Adrenal gland (tissue), 12 donors: ENCODE results near the gene ACKR2. TPM values are rescaled to one million over a fixed set of nuclear protein-coding genes. Genes with fewer than 3 reads are reported as not detected.

Source experiments
- DNase-seq, 7 donors: peaks; one replicate each; pipeline ENCODE4 v3.0.0-alpha.2; 2019 to 2020
- H3K27ac ChIP-seq, 5 donors: fragments of 200-600 bp; sonication (generic) in 4 of 5; 1 replicate in 3 of 5; 2 replicates in 2 of 5; pipeline versions ENCODE4 v1.5.1 to v1.8.0; 2016 to 2020; ENCODE audit warnings: mild to moderate bottlenecking in 1 of 5
- H3K27me3 ChIP-seq: fragments of 200-600 bp; 2 replicates; pipeline ENCODE4 v1.8.0; 2021
- H3K36me3 ChIP-seq, 2 donors: fragments of 200-600 bp; replicated peaks in 1 of 2; 1 replicate in 1 of 2; 2 replicates in 1 of 2; pipeline versions ENCODE4 v1.5.1 to v1.8.0; 2018 to 2022
- H3K4me1 ChIP-seq, 2 donors: fragments of 200-600 bp; replicated peaks in 1 of 2; 1 replicate in 1 of 2; 2 replicates in 1 of 2; pipeline versions ENCODE4 v1.5.1 to v1.8.0; 2018 to 2021
- H3K4me3 ChIP-seq, 4 donors: fragments of 200-600 bp; sonication (generic) in 3 of 4; one replicate each; pipeline ENCODE4 v1.5.1; 2016 to 2018
- H3K9me3 ChIP-seq, 3 donors: fragments of 200-600 bp; sonication (generic) in 1 of 3; replicated peaks in 1 of 3; 1 replicate in 2 of 3; 2 replicates in 1 of 3; pipeline versions ENCODE4 v1.5.1 to v1.8.0; 2016 to 2021
- POLR2A ChIP-seq, 2 donors: fragments of 450-650 bp; IDR thresholded peaks; one replicate each; pipeline ENCODE4 v1.6.1; 2017; ENCODE audit warnings: antibody characterized with exemption in 2 of 2, mild to moderate bottlenecking in 2 of 2, moderate library complexity in 1 of 2
- WGBS, 4 donors: extraction: QIAGEN DNeasy Blood & Tissue Kit in 2 of 4; methylation state at CpG; one replicate each; pipeline versions ENCODE4 v1.1.5 to v1.1.7; 2013 to 2017; 5-methylcytosine and 5-hydroxymethylcytosine counted together
- intact Hi-C, 2 donors: fragments of 100-400 bp; cut with DNase I; formaldehyde crosslinking; loops; one replicate each; pipeline versions ENCODE4 v1.14.1 to v1.15.0; 2022 to 2023
- polyA plus RNA-seq, 3 donors: library from polyadenylated mRNA; stranded (reverse); fragments of 200-250 nt in 2 of 3; fragments of 350-450 nt in 1 of 3; fragmentation: Illumina TruSeq in 1 of 3; extraction: RNeasy Lipid Tissue Mini Kit (QIAGEN cat#74804) in 1 of 3; gene quantifications; one replicate each; pipeline ENCODE4 v1.2.3, GENCODE V29; 2013 to 2014
- total RNA-seq, 9 donors: library from RNA; depleted of rRNA in 4 of 9; stranded (reverse); fragments of >200 nt in 4 of 9; fragments of 120-200 nt in 1 of 9; fragmentation: NEBNext Ultra II Directional in 1 of 9; extraction: Animal tissue kit (Norgen Biotek cat#: 25700) in 1 of 9; gene quantifications; one replicate each; pipeline versions ENCODE4 v1.1.0 to v1.2.4, GENCODE V29; 2013 to 2023
- TF ChIP-seq, protein P1 (sequence below), 6 experiments: fragments of 450-650 bp in 4 of 6; fragments of 200-600 bp in 2 of 6; sonication (generic) in 1 of 6; IDR thresholded peaks; 1 replicate in 5 of 6; 2 replicates in 1 of 6; pipeline versions ENCODE4 v1.5.1 to v1.8.0; 2016 to 2021; ENCODE audit warnings: antibody characterized with exemption in 6 of 6, mild to moderate bottlenecking in 2 of 6, moderate library complexity in 1 of 6
- donor health status: healthy with polysubstance abuse.
- donor health status: Bipolar disorder and iron deficiency.
- donor health status: DM: yes; HTN: yes; CAD: no.
- donor health status: DM: no; HTN: no; CAD: no.
- donor health status: DM: no; HTN: no; CAD: no.
- donor health status: DM: yes; HTN: yes; CAD: no.

The ACKR2 gene
- total and polyA plus RNA-seq, 12 donors, result 1.1 to 19.9 (median 3.0) TPM

DNA sequence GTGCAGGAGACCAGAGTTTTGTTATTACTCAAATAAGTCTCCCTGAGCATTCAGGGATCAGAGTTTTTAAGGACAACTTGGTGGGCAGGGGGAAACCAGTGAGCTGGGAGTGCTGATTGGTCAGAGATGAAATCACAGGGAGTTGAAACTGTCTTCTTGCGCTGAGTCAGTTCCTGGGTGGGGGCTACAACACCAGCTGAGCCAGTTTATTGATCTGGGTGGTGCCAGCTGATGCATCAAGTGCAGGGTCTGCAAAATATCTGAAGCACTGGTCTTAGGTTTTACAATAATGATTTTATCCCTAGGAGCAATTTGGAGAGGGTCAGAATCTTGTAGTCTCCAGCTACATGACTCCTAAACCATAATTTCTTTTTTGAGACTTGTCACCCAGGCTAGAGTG is 82.9 kb downstream of the ACKR2 start:
- Histone ChIP-seq H3K4me1 (no peaks in the 10 kb centered on the region), H3K36me3 (no peaks in the 10 kb centered on the region), H3K27me3 (no peaks in the 10 kb centered on the region), H3K4me3 (no peak overlapping the region), H3K27ac (no peak overlapping the region), H3K9me3 (no peaks in the 10 kb centered on the region)
- intact Hi-C loops, result no loop called here
- WGBS, 4 donors, result 88 to 93% (median 90%) methylated on average over 1 of the region's 1 CpG
- no peak for DNase-seq
- TF ChIP-seq, protein P1, sequence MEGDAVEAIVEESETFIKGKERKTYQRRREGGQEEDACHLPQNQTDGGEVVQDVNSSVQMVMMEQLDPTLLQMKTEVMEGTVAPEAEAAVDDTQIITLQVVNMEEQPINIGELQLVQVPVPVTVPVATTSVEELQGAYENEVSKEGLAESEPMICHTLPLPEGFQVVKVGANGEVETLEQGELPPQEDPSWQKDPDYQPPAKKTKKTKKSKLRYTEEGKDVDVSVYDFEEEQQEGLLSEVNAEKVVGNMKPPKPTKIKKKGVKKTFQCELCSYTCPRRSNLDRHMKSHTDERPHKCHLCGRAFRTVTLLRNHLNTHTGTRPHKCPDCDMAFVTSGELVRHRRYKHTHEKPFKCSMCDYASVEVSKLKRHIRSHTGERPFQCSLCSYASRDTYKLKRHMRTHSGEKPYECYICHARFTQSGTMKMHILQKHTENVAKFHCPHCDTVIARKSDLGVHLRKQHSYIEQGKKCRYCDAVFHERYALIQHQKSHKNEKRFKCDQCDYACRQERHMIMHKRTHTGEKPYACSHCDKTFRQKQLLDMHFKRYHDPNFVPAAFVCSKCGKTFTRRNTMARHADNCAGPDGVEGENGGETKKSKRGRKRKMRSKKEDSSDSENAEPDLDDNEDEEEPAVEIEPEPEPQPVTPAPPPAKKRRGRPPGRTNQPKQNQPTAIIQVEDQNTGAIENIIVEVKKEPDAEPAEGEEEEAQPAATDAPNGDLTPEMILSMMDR (IDR thresholded peaks at IDR 0.05), result no peak
- no peak for TF ChIP-seq POLR2A (IDR thresholded peaks at IDR 0.05)

DNA sequence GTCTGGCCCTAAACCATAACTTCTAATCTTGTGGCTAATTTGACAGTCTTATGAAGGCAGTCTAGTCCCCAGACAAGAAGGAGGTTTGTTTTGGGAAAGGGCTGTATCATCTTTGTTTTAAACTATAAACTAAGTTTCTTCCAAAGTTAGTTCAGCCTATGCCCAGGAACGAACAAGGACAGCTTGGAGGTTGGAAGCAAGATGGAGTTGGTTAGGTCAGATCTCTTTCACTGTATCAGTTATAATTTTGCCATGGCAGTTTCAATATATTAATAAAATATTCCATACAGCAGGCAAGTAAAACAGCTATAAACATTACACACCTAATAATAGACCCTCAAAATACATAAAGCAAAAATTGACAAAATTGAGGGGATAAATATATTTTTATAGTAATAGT is 83.6 kb downstream of the ACKR2 start:
- Histone ChIP-seq H3K36me3 (no peaks in the 10 kb centered on the region), H3K27me3 (no peaks in the 10 kb centered on the region), H3K4me3 (no peak overlapping the region), H3K9me3 (no peaks in the 10 kb centered on the region), H3K4me1 (no peaks in the 10 kb centered on the region), H3K27ac (no peak overlapping the region)
- no peak for DNase-seq
- WGBS, 4 donors, result 77 to 81% (median 78%) methylated on average over 1 of the region's 1 CpG
- intact Hi-C loops, result no loop called here
- TF ChIP-seq POLR2A (IDR thresholded peaks at IDR 0.05), result no peak
- TF ChIP-seq, protein P1 (IDR thresholded peaks at IDR 0.05), result no peak

DNA sequence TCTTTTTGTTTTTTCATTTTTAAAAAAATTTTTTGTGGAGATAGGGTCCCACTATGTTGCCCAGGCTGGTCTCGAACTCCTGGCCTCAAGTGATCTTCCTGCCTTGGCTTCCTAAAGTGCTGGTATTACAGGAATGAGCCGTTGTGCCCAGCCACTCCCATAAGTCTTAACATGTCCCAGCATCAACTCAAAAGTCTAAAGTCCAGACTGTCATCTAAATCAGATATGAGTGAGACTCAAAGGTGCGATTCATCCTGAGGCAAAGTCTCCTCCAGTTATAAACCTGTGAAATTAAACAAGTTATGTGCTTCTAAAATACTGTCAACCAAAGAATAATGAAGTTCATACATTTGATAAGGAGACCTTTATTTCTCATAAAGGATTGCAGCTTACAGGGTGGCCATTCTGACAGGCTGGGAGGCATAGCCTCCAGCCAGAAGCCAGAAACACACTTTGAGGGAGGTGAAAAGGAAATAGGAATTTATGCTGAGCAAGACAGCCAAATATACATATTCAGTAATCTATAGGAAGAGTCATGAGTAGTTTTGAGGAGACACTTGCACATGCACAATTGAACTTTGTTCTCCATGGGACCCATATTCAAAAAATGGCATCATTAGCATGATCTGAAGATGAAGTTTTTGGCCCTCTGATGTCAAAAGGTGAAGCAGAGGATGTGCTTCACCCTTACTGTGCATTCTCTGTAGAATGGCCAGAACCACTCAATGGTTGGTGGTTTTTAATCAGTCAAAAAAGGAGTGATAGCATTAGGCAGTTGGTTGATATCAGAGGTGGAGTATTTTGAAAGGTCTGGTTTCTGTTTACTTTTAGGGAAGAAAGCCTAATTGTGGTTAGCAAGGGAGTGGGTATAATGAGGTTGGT is 85.7 kb downstream of the ACKR2 start:
- TF ChIP-seq POLR2A (IDR thresholded peaks at IDR 0.05), result no peak
- TF ChIP-seq, protein P1 (IDR thresholded peaks at IDR 0.05), result no peak
- H3K4me3 ChIP-seq, result no peak overlapping the region
- 79 to 91% (median 83%) methylated on average over 3 of the region's 3 CpGs for WGBS, 4 donors
- intact Hi-C loops, result no loop called here
- no peaks in the 10 kb centered on the region for H3K9me3 ChIP-seq
- no peak overlapping the region for H3K27ac ChIP-seq
- H3K36me3 ChIP-seq, result no peaks in the 10 kb centered on the region
- no peak for DNase-seq
- H3K4me1 ChIP-seq, result no peaks in the 10 kb centered on the region
- no peaks in the 10 kb centered on the region for H3K27me3 ChIP-seq

DNA sequence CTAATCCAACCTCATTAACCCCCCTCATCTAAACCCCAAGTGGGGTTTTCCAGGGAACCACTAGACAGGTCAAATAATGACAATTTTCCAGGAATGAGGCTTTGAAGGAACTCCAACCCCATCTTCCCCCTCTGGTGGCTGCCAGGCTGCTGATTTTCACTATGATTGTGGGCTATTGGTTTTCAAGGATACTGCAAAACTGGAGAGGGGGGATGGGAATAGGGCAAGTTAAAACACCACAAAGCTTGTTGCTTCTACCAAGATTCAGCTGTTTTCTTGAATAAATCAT is 86.3 kb downstream of the ACKR2 start:
- peak in 1 of 7 donors; percentile 5 for DNase-seq
- Histone ChIP-seq H3K4me1 (no peaks in the 10 kb centered on the region), H3K4me3 (no peak overlapping the region), H3K36me3 (no peaks in the 10 kb centered on the region), H3K27ac (no peak overlapping the region), H3K9me3 (no peaks in the 10 kb centered on the region), H3K27me3 (no peaks in the 10 kb centered on the region)
- intact Hi-C loops, result no loop called here
- TF ChIP-seq POLR2A (IDR thresholded peaks at IDR 0.05), result no peak
- TF ChIP-seq, protein P1 (IDR thresholded peaks at IDR 0.05), result no peak
